Central memory CD8-positive, alpha-beta T cell (primary cell): ENCODE data around the gene PARP3.

Experiments
- ATAC-seq: fragments of 150-1000 bp; cut with Tn5 transposase; replicated peaks from 2 replicates; pipeline ENCODE4 v1.10.0; 2022; ENCODE audit warnings: mild to moderate bottlenecking, moderate FRiP score, moderate number of reproducible peaks; ENCODE audit not compliant: poor library complexity, severe bottlenecking; ENCODE audit errors: extremely low read depth
- DNase-seq, 2 donors: peaks; one replicate each; pipeline ENCODE4 v3.0.0; 2021; ENCODE audit warnings: low spot score in 2 of 2
- H3K27ac Mint-ChIP-seq: one replicate; pipeline ENCODE4 v1.8.0; 2022; ENCODE audit warnings: low read depth, mild to moderate bottlenecking, moderate library complexity, mixed read lengths
- H3K27me3 Mint-ChIP-seq: one replicate; pipeline ENCODE4 v1.8.0; 2022; ENCODE audit warnings: mixed read lengths
- H3K36me3 Mint-ChIP-seq: one replicate; pipeline ENCODE4 v1.8.0; 2022; ENCODE audit warnings: mild to moderate bottlenecking, moderate library complexity, mixed read lengths; ENCODE audit not compliant: insufficient read depth
- H3K4me1 Mint-ChIP-seq: one replicate; pipeline ENCODE4 v1.8.0; 2022; ENCODE audit warnings: mixed read lengths
- H3K4me3 Mint-ChIP-seq: one replicate; pipeline ENCODE4 v1.8.0; 2022; ENCODE audit warnings: mild to moderate bottlenecking, moderate library complexity, mixed read lengths
- H3K9me3 Mint-ChIP-seq: one replicate; pipeline ENCODE4 v1.8.0; 2022; ENCODE audit warnings: mixed read lengths

Gene PARP3

GRCh38 chr3:51957520-51958205, 15.5 kb downstream of the PARP3 start:
- H3K9me3 Mint-ChIP-seq, result no peaks in the 10 kb centered on the region
- DNase-seq, result no peak

GRCh38 chr3:51958603-51959521, 16.7 kb downstream of the PARP3 start:
- Mint-ChIP-seq H3K4me1 (peaks cover 5% of the 10 kb centered on the region), H3K4me3 (no peak overlapping the region), H3K36me3 (peaks cover 3% of the 10 kb centered on the region), H3K27me3 (peaks cover 22% of the 10 kb centered on the region), H3K9me3 (no peaks in the 10 kb centered on the region), H3K27ac (no peak overlapping the region)
- ATAC-seq (no peak), DNase-seq (no peak)

More at GRCh38 chr3:51957520-51958205, 15.5 kb downstream of the PARP3 start:
- ATAC-seq, result no peak
- Mint-ChIP-seq H3K27ac (no peak overlapping the region), H3K27me3 (peaks cover 32% of the 10 kb centered on the region), H3K4me1 (peaks cover 5% of the 10 kb centered on the region), H3K4me3 (no peak overlapping the region), H3K36me3 (peaks cover 3% of the 10 kb centered on the region)

GRCh38 chr3:51959651-51960050, 17.5 kb downstream of the PARP3 start:
- H3K4me3 Mint-ChIP-seq, result no peak overlapping the region
- peaks cover 3% of the 10 kb centered on the region for H3K36me3 Mint-ChIP-seq
- DNase-seq (no peak), ATAC-seq (no peak)
- H3K4me1 Mint-ChIP-seq, result peaks cover 9% of the 10 kb centered on the region
- H3K27ac Mint-ChIP-seq, result no peak overlapping the region
- no peaks in the 10 kb centered on the region for H3K9me3 Mint-ChIP-seq
- peaks cover 15% of the 10 kb centered on the region for H3K27me3 Mint-ChIP-seq

GRCh38 chr3:51960386-51960785, 18.2 kb downstream of the PARP3 start:
- H3K36me3 Mint-ChIP-seq, result peaks cover 3% of the 10 kb centered on the region
- H3K27ac Mint-ChIP-seq, result no peak overlapping the region
- no peak for DNase-seq
- H3K27me3 Mint-ChIP-seq, result peaks cover 8% of the 10 kb centered on the region
- ATAC-seq, result no peak
- peaks cover 17% of the 10 kb centered on the region for H3K4me1 Mint-ChIP-seq
- no peaks in the 10 kb centered on the region for H3K9me3 Mint-ChIP-seq
- no peak overlapping the region for H3K4me3 Mint-ChIP-seq

- Mint-ChIP-seq H3K27me3 (peaks cover 8% of the 10 kb centered on the region), H3K36me3 (peaks cover 4% of the 10 kb centered on the region), H3K4me1 (peaks cover 22% of the 10 kb centered on the region), H3K9me3 (no peaks in the 10 kb centered on the region), H3K27ac (no peak overlapping the region), H3K4me3 (no peak overlapping the region)
- ATAC-seq (no peak), DNase-seq (no peak)
These were observed 18.8 kb downstream of the PARP3 start for GRCh38 chr3:51961011-51961410.

- H3K9me3 Mint-ChIP-seq, result no peaks in the 10 kb centered on the region
- H3K27me3 Mint-ChIP-seq, result peaks cover 8% of the 10 kb centered on the region
- no peak for ATAC-seq
- H3K4me1 Mint-ChIP-seq, result peaks cover 17% of the 10 kb centered on the region
- no peak overlapping the region for H3K4me3 Mint-ChIP-seq
- no peak overlapping the region for H3K27ac Mint-ChIP-seq
- DNase-seq, result no peak
- peaks cover 4% of the 10 kb centered on the region for H3K36me3 Mint-ChIP-seq
These were observed 19.7 kb downstream of the PARP3 start for GRCh38 chr3:51961602-51962569.

- peaks cover under 1% of the 10 kb centered on the region for H3K27me3 Mint-ChIP-seq
- H3K36me3 Mint-ChIP-seq, result peaks cover 4% of the 10 kb centered on the region
- no peaks in the 10 kb centered on the region for H3K9me3 Mint-ChIP-seq
- H3K27ac Mint-ChIP-seq, result no peak overlapping the region
- no peak for DNase-seq
- no peak for ATAC-seq
- H3K4me1 Mint-ChIP-seq, result peaks cover 17% of the 10 kb centered on the region
- H3K4me3 Mint-ChIP-seq, result no peak overlapping the region
These were observed 20.8 kb downstream of the PARP3 start for GRCh38 chr3:51962854-51963530.

- H3K27ac Mint-ChIP-seq, result no peak overlapping the region
- H3K36me3 Mint-ChIP-seq, result peaks cover 4% of the 10 kb centered on the region
- no peaks in the 10 kb centered on the region for H3K27me3 Mint-ChIP-seq
- no peak overlapping the region for H3K4me3 Mint-ChIP-seq
- ATAC-seq, result no peak
- peaks cover 23% of the 10 kb centered on the region for H3K4me1 Mint-ChIP-seq
- no peaks in the 10 kb centered on the region for H3K9me3 Mint-ChIP-seq
- DNase-seq, result no peak
These were observed 21.8 kb downstream of the PARP3 start for GRCh38 chr3:51963951-51964451.

GRCh38 chr3:51964521-51964920, 22.4 kb downstream of the PARP3 start:
- Mint-ChIP-seq H3K4me3 (no peak overlapping the region), H3K4me1 (peaks cover 26% of the 10 kb centered on the region), H3K36me3 (peaks cover 3% of the 10 kb centered on the region), H3K27me3 (no peaks in the 10 kb centered on the region), H3K9me3 (no peaks in the 10 kb centered on the region), H3K27ac (no peak overlapping the region)
- DNase-seq (no peak), ATAC-seq (no peak)

GRCh38 chr3:51966016-51966415, 23.9 kb downstream of the PARP3 start:
- H3K9me3 Mint-ChIP-seq, result no peaks in the 10 kb centered on the region
- H3K27me3 Mint-ChIP-seq, result no peaks in the 10 kb centered on the region
- ATAC-seq, result no peak
- H3K27ac Mint-ChIP-seq, result peak overlapping the region; percentile 35
- H3K36me3 Mint-ChIP-seq, result peaks cover 3% of the 10 kb centered on the region
- H3K4me1 Mint-ChIP-seq, result peaks cover 30% of the 10 kb centered on the region
- peak overlapping the region; percentile 87 for H3K4me3 Mint-ChIP-seq
- no peak for DNase-seq

- Mint-ChIP-seq H3K27me3 (no peaks in the 10 kb centered on the region), H3K27ac (peak overlapping the region; percentile 35), H3K36me3 (peaks cover 3% of the 10 kb centered on the region), H3K9me3 (no peaks in the 10 kb centered on the region), H3K4me1 (peaks cover 34% of the 10 kb centered on the region), H3K4me3 (peak overlapping the region; percentile 87)
- ATAC-seq, result no peak
- DNase-seq, result no peak
These were observed 24.3 kb downstream of the PARP3 start for GRCh38 chr3:51966486-51966885.
